Stomach (tissue), 4 donors: ENCODE results near the gene ADM.

Experiments used
- CTCF ChIP-seq, 7 experiments: fragments of 450-650 bp in 4 of 7; fragments of 200-600 bp in 3 of 7; sonication (generic) in 3 of 7; IDR thresholded peaks; one replicate each; pipeline ENCODE4 v1.5.1; 2016 to 2019; ENCODE audit warnings: antibody characterized with exemption in 7 of 7, control low read depth in 2 of 7, mild to moderate bottlenecking in 1 of 7
- EP300 ChIP-seq: sonication (generic); formaldehyde crosslinking; IDR thresholded peaks from one replicate; pipeline ENCODE4 v1.6.1; 2017; ENCODE audit warnings: antibody characterized with exemption
- POLR2A ChIP-seq, 4 donors: fragments of 450-650 bp; IDR thresholded peaks; one replicate each; pipeline ENCODE4 v1.6.1; 2016; ENCODE audit warnings: antibody characterized with exemption in 4 of 4, control low read depth in 2 of 4, mild to moderate bottlenecking in 1 of 4, moderate library complexity in 1 of 4
- POLR2AphosphoS5 ChIP-seq, 3 donors: sonication (generic); formaldehyde crosslinking; IDR thresholded peaks; one replicate each; pipeline ENCODE4 v1.6.1; 2016; ENCODE audit warnings: antibody characterized with exemption in 3 of 3

GRCh38 chr11:10285148-10285802 is 19.6 kb upstream of the ADM start:
- no peak for TF ChIP-seq CTCF (IDR thresholded peaks at IDR 0.05)
- TF ChIP-seq POLR2AphosphoS5 (IDR thresholded peaks at IDR 0.05) = no peak
- TF ChIP-seq POLR2A (IDR thresholded peaks at IDR 0.05) = no peak
- TF ChIP-seq EP300 = no peak
